ENCODE measurements around the gene REPS2.

Gene REPS2

GRCh38 chrX:16994736-16995135, 48.3 kb downstream of the REPS2 start:
- no peaks in the 10 kb centered on the region for H3K4me1 ChIP-seq (ENCODE audit: low read length)
- no peaks in the 10 kb centered on the region for H3F3A ChIP-seq (ENCODE audit: insufficient read depth, low read length)
- no peak overlapping the region for H2AFZ ChIP-seq (ENCODE audit: low read length)
- no peaks in the 10 kb centered on the region for H3K9me3 ChIP-seq (replicated peaks; ENCODE audit: insufficient read depth, low read length)
- no peak overlapping the region for H3K4me3 ChIP-seq (ENCODE audit: low read length)
- no peaks in the 10 kb centered on the region for H3K79me2 ChIP-seq (ENCODE audit: low read length)
- TF ChIP-seq CTCF (IDR thresholded peaks at IDR 0.05; ENCODE audit: low read length) (no peak), EZH2phosphoT487 (IDR thresholded peaks at IDR 0.05; ENCODE audit: low read length) (no peak), EZH2 (optimal IDR thresholded peaks at IDR 0.05; ENCODE audit: low read depth, low read length) (no peak)
- no peaks in the 10 kb centered on the region for H4K20me1 ChIP-seq (ENCODE audit: insufficient read depth, low read length)
- no peaks in the 10 kb centered on the region for H3K27me3 ChIP-seq (replicated peaks; ENCODE audit: insufficient read depth, low read length)
- H3K4me2 ChIP-seq (ENCODE audit: low read depth, low read length) = no peak overlapping the region
- DNase-seq = no peak
- H3K27ac ChIP-seq (ENCODE audit: low read length) = no peak overlapping the region
- H3K9me2 ChIP-seq (replicated peaks; ENCODE audit: insufficient read depth, low read length) = no peaks in the 10 kb centered on the region
- H3K36me3 ChIP-seq (replicated peaks; ENCODE audit: insufficient read depth, low read length) = no peaks in the 10 kb centered on the region
- no peak overlapping the region for H3K9ac ChIP-seq (ENCODE audit: low read length)

GRCh38 chrX:16997313-16997712, 50.9 kb downstream of the REPS2 start:
- Histone ChIP-seq H3K4me3 (ENCODE audit: low read length) (no peak overlapping the region), H3K4me2 (ENCODE audit: low read depth, low read length) (no peak overlapping the region), H3F3A (ENCODE audit: insufficient read depth, low read length) (no peaks in the 10 kb centered on the region), H3K27ac (ENCODE audit: low read length) (no peak overlapping the region), H3K9me2 (replicated peaks; ENCODE audit: insufficient read depth, low read length) (no peaks in the 10 kb centered on the region), H3K79me2 (ENCODE audit: low read length) (no peaks in the 10 kb centered on the region), H4K20me1 (ENCODE audit: insufficient read depth, low read length) (no peaks in the 10 kb centered on the region), H2AFZ (ENCODE audit: low read length) (no peak overlapping the region), H3K4me1 (ENCODE audit: low read length) (no peaks in the 10 kb centered on the region), H3K9me3 (replicated peaks; ENCODE audit: insufficient read depth, low read length) (no peaks in the 10 kb centered on the region), H3K36me3 (replicated peaks; ENCODE audit: insufficient read depth, low read length) (no peaks in the 10 kb centered on the region), H3K9ac (ENCODE audit: low read length) (no peak overlapping the region), H3K27me3 (replicated peaks; ENCODE audit: insufficient read depth, low read length) (no peaks in the 10 kb centered on the region)
- no peak for TF ChIP-seq EZH2phosphoT487 (IDR thresholded peaks at IDR 0.05; ENCODE audit: low read length)
- no peak for TF ChIP-seq EZH2 (optimal IDR thresholded peaks at IDR 0.05; ENCODE audit: low read depth, low read length)
- no peak for TF ChIP-seq CTCF (IDR thresholded peaks at IDR 0.05; ENCODE audit: low read length)
- DNase-seq = no peak

GRCh38 chrX:16999275-16999674, 52.8 kb downstream of the REPS2 start:
- Histone ChIP-seq H3K79me2 (ENCODE audit: low read length) (no peaks in the 10 kb centered on the region), H2AFZ (ENCODE audit: low read length) (no peak overlapping the region), H3K9me2 (replicated peaks; ENCODE audit: insufficient read depth, low read length) (no peaks in the 10 kb centered on the region), H3K4me3 (ENCODE audit: low read length) (no peak overlapping the region), H3K27ac (ENCODE audit: low read length) (no peak overlapping the region), H3K27me3 (replicated peaks; ENCODE audit: insufficient read depth, low read length) (no peaks in the 10 kb centered on the region), H3K9ac (ENCODE audit: low read length) (no peak overlapping the region), H3K36me3 (replicated peaks; ENCODE audit: insufficient read depth, low read length) (no peaks in the 10 kb centered on the region), H3K4me2 (ENCODE audit: low read depth, low read length) (no peak overlapping the region), H3K9me3 (replicated peaks; ENCODE audit: insufficient read depth, low read length) (no peaks in the 10 kb centered on the region), H4K20me1 (ENCODE audit: insufficient read depth, low read length) (no peaks in the 10 kb centered on the region), H3K4me1 (ENCODE audit: low read length) (no peaks in the 10 kb centered on the region), H3F3A (ENCODE audit: insufficient read depth, low read length) (no peaks in the 10 kb centered on the region)
- DNase-seq = no peak
- TF ChIP-seq CTCF (IDR thresholded peaks at IDR 0.05; ENCODE audit: low read length) (no peak), EZH2 (optimal IDR thresholded peaks at IDR 0.05; ENCODE audit: low read depth, low read length) (no peak), EZH2phosphoT487 (IDR thresholded peaks at IDR 0.05; ENCODE audit: low read length) (no peak)
